Duodenal mucosa (tissue), 2 donors: ENCODE data around the gene NDUFB2.
"Not testable (repeated sequence)": the region's sequence is repeated elsewhere in the genome, so short reads cannot be mapped to it uniquely, and the experiment has no call there.

ENCODE experiments used
- H3K27ac ChIP-seq: one replicate; pipeline ENCODE4 v1.7.0; 2013; ENCODE audit warnings: low read depth, low read length
- H3K27me3 ChIP-seq, 2 donors: one replicate each; pipeline ENCODE4 v1.7.0; 2013; ENCODE audit warnings: low read length in 2 of 2, control low read depth in 1 of 2; ENCODE audit not compliant: insufficient read depth in 2 of 2, control insufficient read depth in 1 of 2
- H3K36me3 ChIP-seq, 2 donors: one replicate each; pipeline ENCODE4 v1.7.0; 2013; ENCODE audit warnings: low read length in 2 of 2, control low read depth in 1 of 2; ENCODE audit not compliant: insufficient read depth in 2 of 2, control insufficient read depth in 1 of 2
- H3K4me1 ChIP-seq, 2 donors: one replicate each; pipeline ENCODE4 v1.7.0; 2013; ENCODE audit warnings: low read length in 2 of 2, control low read depth in 1 of 2; ENCODE audit not compliant: insufficient read depth in 2 of 2, control insufficient read depth in 1 of 2
- H3K4me3 ChIP-seq, 2 donors: one replicate each; pipeline ENCODE4 v1.7.0; 2013; ENCODE audit warnings: low read length in 2 of 2, low read depth in 1 of 2
- H3K9ac ChIP-seq, 2 donors: one replicate each; pipeline ENCODE4 v1.7.0; 2013; ENCODE audit warnings: low read length in 2 of 2, low read depth in 1 of 2
- H3K9me3 ChIP-seq, 2 donors: one replicate each; pipeline ENCODE4 v1.7.0; 2013; ENCODE audit warnings: low read length in 2 of 2, control low read depth in 1 of 2; ENCODE audit not compliant: control insufficient read depth in 1 of 2

Gene NDUFB2

GRCh38 chr7:140702774-140703173 lies 6.3 kb downstream of the NDUFB2 start:
- Histone ChIP-seq H3K27ac (no peak overlapping the region), H3K4me1 (peaks cover 8% of the 10 kb centered on the region in 2 donors), H3K4me3 (no peak overlapping the region), H3K9me3 (no peaks in the 10 kb centered on the region), H3K27me3 (no peaks in the 10 kb centered on the region), H3K9ac (no peak overlapping the region), H3K36me3 (peaks cover 10 to 30% of the 10 kb centered on the region in 2 donors)

- Histone ChIP-seq H3K27ac (no peak overlapping the region), H3K36me3 (peaks cover 10 to 30% of the 10 kb centered on the region in 2 donors), H3K27me3 (no peaks in the 10 kb centered on the region)
These were observed 7.7 kb downstream of the NDUFB2 start for GRCh38 chr7:140704205-140704604.

GRCh38 chr7:140707132-140707531 lies 10.6 kb downstream of the NDUFB2 start:
- Histone ChIP-seq H3K9ac (no peak overlapping the region), H3K4me3 (no peak overlapping the region)

More at GRCh38 chr7:140704205-140704604, 7.7 kb downstream of the NDUFB2 start:
- Histone ChIP-seq H3K4me3 (no peak overlapping the region), H3K4me1 (no peaks in the 10 kb centered on the region), H3K9me3 (no peaks in the 10 kb centered on the region), H3K9ac (no peak overlapping the region)

GRCh38 chr7:140708764-140709163 lies 12.3 kb downstream of the NDUFB2 start:
- not testable (repeated sequence) for H3K27ac ChIP-seq, H3K9ac ChIP-seq, H3K4me3 ChIP-seq, H3K4me1 ChIP-seq, H3K9me3 ChIP-seq, H3K27me3 ChIP-seq
- peaks cover 10 to 26% of the 10 kb centered on the region in 2 donors for H3K36me3 ChIP-seq

More at GRCh38 chr7:140707132-140707531, 10.6 kb downstream of the NDUFB2 start:
- Histone ChIP-seq H3K36me3 (peaks cover 10 to 27% of the 10 kb centered on the region in 2 donors), H3K27ac (no peak overlapping the region), H3K4me1 (no peaks in the 10 kb centered on the region), H3K27me3 (no peaks in the 10 kb centered on the region), H3K9me3 (no peaks in the 10 kb centered on the region)

- not testable (repeated sequence) for H3K36me3 ChIP-seq, H3K4me1 ChIP-seq, H3K9ac ChIP-seq, H3K4me3 ChIP-seq, H3K27me3 ChIP-seq, H3K9me3 ChIP-seq, H3K27ac ChIP-seq
These were observed 15.9 kb downstream of the NDUFB2 start for GRCh38 chr7:140712392-140712791.

- no peak overlapping the region for H3K9ac ChIP-seq
- H3K36me3 ChIP-seq, result peaks cover 0 to 8% of the 10 kb centered on the region in 2 donors
- no peaks in the 10 kb centered on the region for H3K4me1 ChIP-seq
- H3K9me3 ChIP-seq, result no peaks in the 10 kb centered on the region
- no peak overlapping the region for H3K27ac ChIP-seq
- no peaks in the 10 kb centered on the region for H3K27me3 ChIP-seq
- H3K4me3 ChIP-seq, result no peak overlapping the region
These were observed 18.0 kb downstream of the NDUFB2 start for GRCh38 chr7:140714331-140715040.

- Histone ChIP-seq H3K9ac (no peak overlapping the region), H3K27me3 (no peaks in the 10 kb centered on the region), H3K4me1 (no peaks in the 10 kb centered on the region), H3K36me3 (peaks cover 0 to 4% of the 10 kb centered on the region in 2 donors), H3K27ac (no peak overlapping the region), H3K4me3 (no peak overlapping the region), H3K9me3 (no peaks in the 10 kb centered on the region)
These were observed 23.2 kb downstream of the NDUFB2 start for GRCh38 chr7:140719721-140720120.

- Histone ChIP-seq H3K4me1 (no peaks in the 10 kb centered on the region), H3K27ac (no peak overlapping the region), H3K27me3 (no peaks in the 10 kb centered on the region), H3K9ac (no peak overlapping the region), H3K36me3 (no peaks in the 10 kb centered on the region), H3K4me3 (no peak overlapping the region), H3K9me3 (no peaks in the 10 kb centered on the region)
These were observed 25.7 kb downstream of the NDUFB2 start for GRCh38 chr7:140722254-140722653.

GRCh38 chr7:140723006-140723405 lies 26.5 kb downstream of the NDUFB2 start:
- Histone ChIP-seq H3K4me3 (no peak overlapping the region), H3K4me1 (no peaks in the 10 kb centered on the region), H3K9ac (no peak overlapping the region), H3K27ac (no peak overlapping the region), H3K9me3 (no peaks in the 10 kb centered on the region), H3K27me3 (no peaks in the 10 kb centered on the region), H3K36me3 (no peaks in the 10 kb centered on the region)

GRCh38 chr7:140723574-140723973 lies 27.1 kb downstream of the NDUFB2 start:
- no peaks in the 10 kb centered on the region for H3K4me1 ChIP-seq
- H3K27me3 ChIP-seq, result no peaks in the 10 kb centered on the region
- H3K36me3 ChIP-seq, result no peaks in the 10 kb centered on the region
- H3K27ac ChIP-seq, result no peak overlapping the region
- no peak overlapping the region for H3K4me3 ChIP-seq
- no peak overlapping the region for H3K9ac ChIP-seq
- H3K9me3 ChIP-seq, result no peaks in the 10 kb centered on the region
